ENCODE measurements around the gene KLRC4. TPM values are rescaled to one million over a fixed set of nuclear protein-coding genes. Genes with fewer than 3 reads are reported as not detected.
"Not testable (repeated sequence)": the region's sequence is repeated elsewhere in the genome, so short reads cannot be mapped to it uniquely, and the experiment has no call there.

Gene KLRC4
- total and polyA plus RNA-seq, 2 donors (not counting 1 experiment from before 2014, with no cell fraction given): not detected

GRCh38 chr12:10368206-10369171, 41.1 kb downstream of the KLRC4 start:
- no peak overlapping the region for H3K9ac ChIP-seq (ENCODE audit: insufficient read depth, low read length)

GRCh38 chr12:10367714-10368113, 41.8 kb downstream of the KLRC4 start:
- not testable (repeated sequence) for H3K4me3 ChIP-seq (replicated peaks in 1 of 4; ENCODE audit: control extremely low read depth in 1 of 4, insufficient read depth in 1 of 4, low read depth in 3 of 4, low read length in 4 of 4); H4K20me1 ChIP-seq (ENCODE audit: control insufficient read depth, extremely low read depth, insufficient read depth, low read length); H3K4me2 ChIP-seq (ENCODE audit: extremely low read depth, insufficient read depth, low read length); DNase-seq (ENCODE audit: low read depth in 2 of 2); H2AFZ ChIP-seq (ENCODE audit: low read length); H3K9me3 ChIP-seq (ENCODE audit: control insufficient read depth, insufficient read depth, low read depth, low read length); H3K36me3 ChIP-seq (ENCODE audit: control insufficient read depth, insufficient read depth, low read length); H3K9ac ChIP-seq (ENCODE audit: insufficient read depth, low read length); H3K4me1 ChIP-seq (ENCODE audit: control insufficient read depth, extremely low read depth, insufficient read depth, low read length); H3K27me3 ChIP-seq (ENCODE audit: control insufficient read depth, insufficient read depth, low read length); H3K27ac ChIP-seq (ENCODE audit: insufficient read depth, low read length); H3K79me2 ChIP-seq (ENCODE audit: control insufficient read depth, insufficient read depth, low read length)

More at GRCh38 chr12:10368206-10369171, 41.1 kb downstream of the KLRC4 start:
- no peaks in the 10 kb centered on the region for H3K27me3 ChIP-seq (ENCODE audit: control insufficient read depth, insufficient read depth, low read length)
- H4K20me1 ChIP-seq (ENCODE audit: control insufficient read depth, extremely low read depth, insufficient read depth, low read length): no peaks in the 10 kb centered on the region
- no peaks in the 10 kb centered on the region for H3K9me3 ChIP-seq (ENCODE audit: control insufficient read depth, insufficient read depth, low read depth, low read length)
- peaks cover 9% of the 10 kb centered on the region for H3K4me1 ChIP-seq (ENCODE audit: control insufficient read depth, extremely low read depth, insufficient read depth, low read length)
- no peak for TF ChIP-seq CTCF (conservative IDR thresholded peaks at IDR 0.05 in 1 of 2, IDR thresholded peaks at IDR 0.05 in 1 of 2; ENCODE audit: low read depth in 1 of 2, low read length in 2 of 2)
- no peak for TF ChIP-seq EZH2 (IDR thresholded peaks at IDR 0.05; ENCODE audit: low read length, missing control alignments)
- H3K36me3 ChIP-seq (ENCODE audit: control insufficient read depth, insufficient read depth, low read length): no peaks in the 10 kb centered on the region
- no peak overlapping the region for H3K4me2 ChIP-seq (ENCODE audit: extremely low read depth, insufficient read depth, low read length)
- no peak overlapping the region for H3K27ac ChIP-seq (ENCODE audit: insufficient read depth, low read length)
- no peak overlapping the region for H3K4me3 ChIP-seq (replicated peaks in 1 of 4; ENCODE audit: control extremely low read depth in 1 of 4, insufficient read depth in 1 of 4, low read depth in 3 of 4, low read length in 4 of 4)
- peak overlapping the region; percentile 11 for H2AFZ ChIP-seq (ENCODE audit: low read length)
- DNase-seq (ENCODE audit: low read depth in 2 of 2): no peak
- H3K79me2 ChIP-seq (ENCODE audit: control insufficient read depth, insufficient read depth, low read length): no peaks in the 10 kb centered on the region

GRCh38 chr12:10366875-10367274, 42.7 kb downstream of the KLRC4 start:
- no peaks in the 10 kb centered on the region for H3K79me2 ChIP-seq (ENCODE audit: control insufficient read depth, insufficient read depth, low read length)

More at GRCh38 chr12:10366875-10367274, 42.7 kb downstream of the KLRC4 start:
- Histone ChIP-seq H3K4me3 (replicated peaks in 1 of 4; ENCODE audit: control extremely low read depth in 1 of 4, insufficient read depth in 1 of 4, low read depth in 3 of 4, low read length in 4 of 4) (no peak overlapping the region), H3K9ac (ENCODE audit: insufficient read depth, low read length) (no peak overlapping the region), H3K9me3 (ENCODE audit: control insufficient read depth, insufficient read depth, low read depth, low read length) (no peaks in the 10 kb centered on the region), H3K36me3 (ENCODE audit: control insufficient read depth, insufficient read depth, low read length) (no peaks in the 10 kb centered on the region), H3K4me2 (ENCODE audit: extremely low read depth, insufficient read depth, low read length) (no peak overlapping the region), H3K27me3 (ENCODE audit: control insufficient read depth, insufficient read depth, low read length) (no peaks in the 10 kb centered on the region), H3K4me1 (ENCODE audit: control insufficient read depth, extremely low read depth, insufficient read depth, low read length) (peaks cover 9% of the 10 kb centered on the region), H4K20me1 (ENCODE audit: control insufficient read depth, extremely low read depth, insufficient read depth, low read length) (no peaks in the 10 kb centered on the region), H3K27ac (ENCODE audit: insufficient read depth, low read length) (no peak overlapping the region), H2AFZ (ENCODE audit: low read length) (no peak overlapping the region)
- TF ChIP-seq EZH2 (IDR thresholded peaks at IDR 0.05; ENCODE audit: low read length, missing control alignments) (no peak), CTCF (conservative IDR thresholded peaks at IDR 0.05 in 1 of 2, IDR thresholded peaks at IDR 0.05 in 1 of 2; ENCODE audit: low read depth in 1 of 2, low read length in 2 of 2) (peak in 1 of 2 donors; percentile 46)
- DNase-seq (ENCODE audit: low read depth in 2 of 2): peak in 1 of 2 donors; percentile 78

All from fibroblast of lung (primary cell).